Measurements from ENCODE around the gene UBXN11.

DNA sequence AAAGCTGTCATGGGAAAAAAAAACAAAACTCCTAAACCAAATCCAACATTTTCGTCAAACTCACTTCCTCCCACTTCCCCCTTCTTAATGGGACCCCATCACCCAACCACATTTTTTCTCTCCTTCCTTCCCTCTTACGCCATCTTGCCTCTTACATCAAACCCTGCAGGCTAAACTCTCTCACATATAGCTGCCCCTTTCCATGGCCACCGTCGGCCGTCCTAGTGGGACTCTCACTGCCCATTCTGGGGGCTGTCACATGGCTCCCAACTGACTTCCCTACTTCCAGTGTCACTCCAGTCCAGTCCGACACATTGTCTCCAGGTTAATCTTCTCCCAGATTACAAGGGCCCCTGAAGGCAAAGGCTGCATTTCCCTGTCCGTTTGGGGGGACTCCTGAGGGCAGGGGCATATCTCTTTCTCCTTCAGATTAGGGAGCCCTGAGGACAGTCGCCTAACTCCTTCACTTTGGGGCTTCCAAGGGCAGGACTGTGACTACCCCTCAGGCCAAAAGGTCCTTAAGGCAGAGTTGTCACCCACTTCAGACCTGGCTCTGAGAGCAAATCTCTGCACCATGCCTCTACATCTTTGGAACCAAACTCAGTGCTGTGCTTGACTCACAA lies 658 bp downstream of the UBXN11 start:
- TF ChIP-seq, protein P1, sequence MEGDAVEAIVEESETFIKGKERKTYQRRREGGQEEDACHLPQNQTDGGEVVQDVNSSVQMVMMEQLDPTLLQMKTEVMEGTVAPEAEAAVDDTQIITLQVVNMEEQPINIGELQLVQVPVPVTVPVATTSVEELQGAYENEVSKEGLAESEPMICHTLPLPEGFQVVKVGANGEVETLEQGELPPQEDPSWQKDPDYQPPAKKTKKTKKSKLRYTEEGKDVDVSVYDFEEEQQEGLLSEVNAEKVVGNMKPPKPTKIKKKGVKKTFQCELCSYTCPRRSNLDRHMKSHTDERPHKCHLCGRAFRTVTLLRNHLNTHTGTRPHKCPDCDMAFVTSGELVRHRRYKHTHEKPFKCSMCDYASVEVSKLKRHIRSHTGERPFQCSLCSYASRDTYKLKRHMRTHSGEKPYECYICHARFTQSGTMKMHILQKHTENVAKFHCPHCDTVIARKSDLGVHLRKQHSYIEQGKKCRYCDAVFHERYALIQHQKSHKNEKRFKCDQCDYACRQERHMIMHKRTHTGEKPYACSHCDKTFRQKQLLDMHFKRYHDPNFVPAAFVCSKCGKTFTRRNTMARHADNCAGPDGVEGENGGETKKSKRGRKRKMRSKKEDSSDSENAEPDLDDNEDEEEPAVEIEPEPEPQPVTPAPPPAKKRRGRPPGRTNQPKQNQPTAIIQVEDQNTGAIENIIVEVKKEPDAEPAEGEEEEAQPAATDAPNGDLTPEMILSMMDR (IDR thresholded peaks at IDR 0.05; ENCODE audit: low read depth, low read length) = no peak
- no peak for TF ChIP-seq EZH2phosphoT487 (IDR thresholded peaks at IDR 0.05; ENCODE audit: low read depth)

All from OCI-LY3 (cell line).